ENCODE results near the gene LGR5.
A peak's percentile ranks its signal among the peaks of the same experiment; 100 is the strongest.

Gene LGR5

GRCh38 chr12:71582925-71583324 is 143.3 kb downstream of the LGR5 start:
- no peak overlapping the region for H3K4me3 ChIP-seq (replicated peaks; ENCODE audit: low read depth, low read length)
- no peak for DNase-seq (ENCODE audit: low read depth)
- TF ChIP-seq CTCF (IDR thresholded peaks at IDR 0.05; ENCODE audit: low read length, missing control alignments), result no peak

GRCh38 chr12:71584356-71584755 is 144.8 kb downstream of the LGR5 start:
- no peak overlapping the region for H3K4me3 ChIP-seq (replicated peaks; ENCODE audit: low read depth, low read length)
- TF ChIP-seq CTCF (IDR thresholded peaks at IDR 0.05; ENCODE audit: low read length, missing control alignments), result no peak
- no peak for DNase-seq (ENCODE audit: low read depth)

GRCh38 chr12:71585218-71585617 is 145.6 kb downstream of the LGR5 start:
- H3K4me3 ChIP-seq (replicated peaks; ENCODE audit: low read depth, low read length), result no peak overlapping the region
- no peak for TF ChIP-seq CTCF (IDR thresholded peaks at IDR 0.05; ENCODE audit: low read length, missing control alignments)
- DNase-seq (ENCODE audit: low read depth), result no peak

GRCh38 chr12:71587012-71587411 is 147.4 kb downstream of the LGR5 start:
- TF ChIP-seq CTCF (IDR thresholded peaks at IDR 0.05; ENCODE audit: low read length, missing control alignments), result no peak
- DNase-seq (ENCODE audit: low read depth), result no peak
- H3K4me3 ChIP-seq (replicated peaks; ENCODE audit: low read depth, low read length), result no peak overlapping the region

- peak; percentile 20 for DNase-seq (ENCODE audit: low read depth)
- TF ChIP-seq CTCF (IDR thresholded peaks at IDR 0.05; ENCODE audit: low read length, missing control alignments), result no peak
- no peak overlapping the region for H3K4me3 ChIP-seq (replicated peaks; ENCODE audit: low read depth, low read length)
Measured at GRCh38 chr12:71589478-71589881, 149.9 kb downstream of the LGR5 start.

- DNase-seq (ENCODE audit: low read depth), result no peak
- no peak overlapping the region for H3K4me3 ChIP-seq (replicated peaks; ENCODE audit: low read depth, low read length)
- no peak for TF ChIP-seq CTCF (IDR thresholded peaks at IDR 0.05; ENCODE audit: low read length, missing control alignments)
Measured at GRCh38 chr12:71591601-71592000, 152.0 kb downstream of the LGR5 start.

GRCh38 chr12:71592841-71593240 is 153.2 kb downstream of the LGR5 start:
- DNase-seq (ENCODE audit: low read depth), result no peak
- TF ChIP-seq CTCF (IDR thresholded peaks at IDR 0.05; ENCODE audit: low read length, missing control alignments), result no peak
- no peak overlapping the region for H3K4me3 ChIP-seq (replicated peaks; ENCODE audit: low read depth, low read length)

All from fibroblast of pulmonary artery (primary cell).